Cardiac septum (tissue), 1 donor: Measurements from ENCODE around the gene IDI1. TPM values are rescaled to one million over a fixed set of nuclear protein-coding genes. Genes with fewer than 3 reads are reported as not detected.
"Not testable (repeated sequence)": the region's sequence is repeated elsewhere in the genome, so short reads cannot be mapped to it uniquely, and the experiment has no call there.

ENCODE experiments used
- DNase-seq: peaks from one replicate; pipeline ENCODE4 v3.0.0-alpha.2; 2020; ENCODE audit warnings: low spot score
- intact Hi-C: fragments of 100-400 bp; cut with DNase I; formaldehyde crosslinking; loops from one replicate; pipeline ENCODE4 v1.14.0; 2022
- total RNA-seq: library from RNA; stranded (reverse); fragmentation: NEBNext Ultra II Directional; extraction: Animal tissue kit (Norgen Biotek cat#: 25700); gene quantifications from one replicate; pipeline ENCODE4 v1.2.1, GENCODE V29; 2021
- donor health status: DM: no; HTN: no; CAD: no.

Gene IDI1
- total RNA-seq, 1 donor from 2014 or later, result 28.9 TPM

- peak; percentile 81 for DNase-seq
- intact Hi-C loops, result no loop called here
Observed at GRCh38 chr10:1043532-1043995, 5.4 kb downstream of the IDI1 start.

GRCh38 chr10:1041514-1041913, 7.4 kb downstream of the IDI1 start:
- DNase-seq, result no peak
- intact Hi-C loops, result no loop called here

GRCh38 chr10:1040133-1040532, 8.8 kb downstream of the IDI1 start:
- no peak for DNase-seq
- intact Hi-C loops, result no loop called here

- intact Hi-C loops, DNase-seq: not testable (repeated sequence)
Observed at GRCh38 chr10:1038769-1039168, 10.2 kb downstream of the IDI1 start.

GRCh38 chr10:1037098-1037497, 11.8 kb downstream of the IDI1 start:
- intact Hi-C loops, result no loop called here
- DNase-seq, result no peak

- intact Hi-C loops, result no loop called here
- DNase-seq, result no peak
Observed at GRCh38 chr10:1036341-1036791, 12.6 kb downstream of the IDI1 start.

GRCh38 chr10:1035201-1035600, 13.7 kb downstream of the IDI1 start:
- no peak for DNase-seq

GRCh38 chr10:1034758-1035157, 14.2 kb downstream of the IDI1 start:
- intact Hi-C loops, result no loop called here
- no peak for DNase-seq

More at GRCh38 chr10:1035201-1035600, 13.7 kb downstream of the IDI1 start:
- intact Hi-C loops, result no loop called here

GRCh38 chr10:1033601-1034000, 15.3 kb downstream of the IDI1 start:
- peak; percentile 17 for DNase-seq
- intact Hi-C loops, result no loop called here

GRCh38 chr10:1029838-1030237, 19.1 kb downstream of the IDI1 start:
- DNase-seq, result peak; percentile 38
- intact Hi-C loops, result no loop called here

- intact Hi-C loops, result no loop called here
- DNase-seq, result peak; percentile 27
Observed at GRCh38 chr10:1026578-1026977, 22.3 kb downstream of the IDI1 start.

GRCh38 chr10:1025683-1026082, 23.2 kb downstream of the IDI1 start, which contains the start of gene IDI2:
TSS of gene IDI2 (minus strand) at chr10:1025859. CDS start at chr10:1024723, 1,136 bp downstream.
- intact Hi-C loops, result no loop called here
- no peak for DNase-seq

- intact Hi-C loops, result no loop called here
- DNase-seq, result peak; percentile 53
Observed at GRCh38 chr10:1024103-1024502, 24.8 kb downstream of the IDI1 start.

- intact Hi-C loops, result no loop called here
- peak; percentile 74 for DNase-seq
Observed at GRCh38 chr10:1022413-1022812, 26.5 kb downstream of the IDI1 start.

- intact Hi-C loops, result no loop called here
- peak; percentile 58 for DNase-seq
Observed at GRCh38 chr10:1020958-1021357, 28.0 kb downstream of the IDI1 start.

- intact Hi-C loops, result no loop called here
- DNase-seq, result peak; percentile 22
Observed at GRCh38 chr10:1020460-1020859, 28.5 kb downstream of the IDI1 start.

GRCh38 chr10:1019362-1019761, 29.6 kb downstream of the IDI1 start:
- intact Hi-C loops, result no loop called here
- peak; percentile 64 for DNase-seq

GRCh38 chr10:1015688-1016087, 33.2 kb downstream of the IDI1 start:
- intact Hi-C loops, result no loop called here
- peak; percentile 46 for DNase-seq

- DNase-seq, result peak; percentile 71
- intact Hi-C loops, result no loop called here
Observed at GRCh38 chr10:1011696-1012095, 37.2 kb downstream of the IDI1 start.

GRCh38 chr10:1010703-1011102, 38.2 kb downstream of the IDI1 start:
- intact Hi-C loops, result no loop called here
- DNase-seq, result peak; percentile 43

- intact Hi-C loops, result not testable (repeated sequence)
Observed at GRCh38 chr10:1009947-1010346, 39.0 kb downstream of the IDI1 start.

GRCh38 chr10:1009071-1009494, 39.8 kb downstream of the IDI1 start:
- intact Hi-C loops, result no loop called here
- DNase-seq, result peak; percentile 73

More at GRCh38 chr10:1009947-1010346, 39.0 kb downstream of the IDI1 start:
- DNase-seq, result not testable (repeated sequence)
